MM.1S (cell line): ENCODE measurements around the gene SC5D.

Source experiments
- DNase-seq: peaks from one replicate; pipeline ENCODE4 v3.0.0-alpha.2; 2015
- H2AFZ ChIP-seq: fragments of 300-600 bp; sonication (generic); 2 replicates; pipeline ENCODE4 v1.6.0; 2016; ENCODE audit warnings: antibody characterized with exemption, low read length
- H3F3A ChIP-seq: fragments of 300-600 bp; sonication (generic); 2 replicates; pipeline ENCODE4 v1.6.1; 2016; ENCODE audit warnings: mild to moderate bottlenecking, antibody characterized with exemption, low read length, moderate library complexity, mixed read lengths; ENCODE audit not compliant: insufficient read depth
- H3K27ac ChIP-seq: fragments of 300-600 bp; sonication (generic); 2 replicates; pipeline ENCODE4 v1.5.1; 2016; ENCODE audit warnings: mild to moderate bottlenecking, low read length
- H3K27me3 ChIP-seq: fragments of 300-600 bp; sonication (generic); replicated peaks from 2 replicates; pipeline ENCODE4 v1.6.0; 2016; ENCODE audit warnings: low read length; ENCODE audit not compliant: insufficient read depth
- H3K36me3 ChIP-seq: fragments of 300-600 bp; sonication (generic); replicated peaks from 2 replicates; pipeline ENCODE4 v1.6.1; 2016; ENCODE audit warnings: mild to moderate bottlenecking, low read length, mixed read lengths; ENCODE audit not compliant: insufficient read depth
- H3K4me1 ChIP-seq: fragments of 300-600 bp; sonication (generic); 2 replicates; pipeline ENCODE4 v1.6.1; 2016; ENCODE audit warnings: low read length, mixed read lengths
- H3K4me2 ChIP-seq: fragments of 300-600 bp; sonication (generic); 2 replicates; pipeline ENCODE4 v1.6.0; 2016; ENCODE audit warnings: low read depth, low read length
- H3K4me3 ChIP-seq: fragments of 300-600 bp; sonication (generic); 2 replicates; pipeline ENCODE4 v1.5.1; 2016; ENCODE audit warnings: low read length, mixed read lengths
- H3K79me2 ChIP-seq: fragments of 300-600 bp; sonication (generic); 2 replicates; pipeline ENCODE4 v1.6.1; 2016; ENCODE audit warnings: mixed run types, low read length, mixed read lengths
- H3K9ac ChIP-seq: fragments of 300-600 bp; sonication (generic); 2 replicates; pipeline ENCODE4 v1.6.1; 2016; ENCODE audit warnings: low read length, mixed read lengths
- H3K9me2 ChIP-seq: fragments of 300-600 bp; sonication (generic); replicated peaks from 2 replicates; pipeline ENCODE4 v1.6.1; 2016; ENCODE audit warnings: mild to moderate bottlenecking, low read length, mixed read lengths; ENCODE audit not compliant: insufficient read depth
- H3K9me3 ChIP-seq: fragments of 300-600 bp; sonication (generic); replicated peaks from 2 replicates; pipeline ENCODE4 v1.6.1; 2016; ENCODE audit warnings: mild to moderate bottlenecking, low read length, mixed read lengths; ENCODE audit not compliant: insufficient read depth
- H4K20me1 ChIP-seq: fragments of 300-600 bp; sonication (generic); 2 replicates; pipeline ENCODE4 v1.6.1; 2016; ENCODE audit warnings: mild to moderate bottlenecking, low read length, moderate library complexity, mixed read lengths; ENCODE audit not compliant: insufficient read depth
- CTCF ChIP-seq: fragments of 300-600 bp; sonication (generic); IDR thresholded peaks from 2 replicates; pipeline ENCODE4 v1.5.1; 2016; ENCODE audit warnings: antibody characterized with exemption, low read length, mixed read lengths
- EZH2 ChIP-seq: fragments of 300-600 bp; sonication (generic); optimal IDR thresholded peaks from 2 replicates; pipeline ENCODE3; 2017; ENCODE audit warnings: low read depth, mild to moderate bottlenecking, antibody characterized with exemption, low read length, mixed read lengths
- EZH2phosphoT487 ChIP-seq: fragments of 300-600 bp; sonication (generic); IDR thresholded peaks from 2 replicates; pipeline ENCODE4 v1.6.1; 2018; ENCODE audit warnings: antibody characterized with exemption, low read length

SC5D gene

GRCh38 chr11:121292495-121293287 is at the start of gene SC5D:
SC5D (plus strand) TSS chr11:121292771; CDS start chr11:121303376, 10,605 bp downstream.
- no peak for TF ChIP-seq CTCF
- no peak for TF ChIP-seq EZH2
- no peak for TF ChIP-seq EZH2phosphoT487
- Histone ChIP-seq H2AFZ (peak within 1 kb of the TSS; percentile 97), H3K79me2 (peaks cover 17% of the 10 kb centered on the region; the same call in 1 of the 2 replicates)

GRCh38 chr11:121244884-121245283 is 47.7 kb upstream of the SC5D start:
- no peak overlapping the region for H3K27ac ChIP-seq
- H3K9me3 ChIP-seq: no peaks in the 10 kb centered on the region
- H3K4me3 ChIP-seq: no peak overlapping the region
- H3K9me2 ChIP-seq: no peaks in the 10 kb centered on the region
- H3K27me3 ChIP-seq: peaks cover 12% of the 10 kb centered on the region
- no peaks in the 10 kb centered on the region for H3K79me2 ChIP-seq
- no peak for TF ChIP-seq EZH2phosphoT487
- TF ChIP-seq CTCF: no peak
- TF ChIP-seq EZH2: no peak
- no peaks in the 10 kb centered on the region for H4K20me1 ChIP-seq
- H3K4me2 ChIP-seq: no peak overlapping the region
- no peaks in the 10 kb centered on the region for H3K4me1 ChIP-seq
- no peaks in the 10 kb centered on the region for H3F3A ChIP-seq
- no peaks in the 10 kb centered on the region for H3K36me3 ChIP-seq
- H2AFZ ChIP-seq: no peak overlapping the region
- DNase-seq: no peak
- no peak overlapping the region for H3K9ac ChIP-seq

More at GRCh38 chr11:121292495-121293287, at the start of gene SC5D:
- peak; percentile 97 for DNase-seq
- H3K4me2 ChIP-seq: peak within 1 kb of the TSS; percentile 72
- peak within 1 kb of the TSS; percentile 76 for H3K9ac ChIP-seq
- 0 out of 2 replicates have a peak, but pooled peaks cover 2% of the 10 kb centered on the region for H3K4me1 ChIP-seq
- no peaks in the 10 kb centered on the region for H3K9me2 ChIP-seq
- peak within 1 kb of the TSS; percentile 90 for H3K4me3 ChIP-seq
- H3K9me3 ChIP-seq: no peaks in the 10 kb centered on the region
- H3K27ac ChIP-seq: peak within 1 kb of the TSS; percentile 72
- H4K20me1 ChIP-seq: no peaks in the 10 kb centered on the region
- H3K36me3 ChIP-seq: no peaks in the 10 kb centered on the region
- H3F3A ChIP-seq: peaks cover 8% of the 10 kb centered on the region
- H3K27me3 ChIP-seq: peaks cover 3% of the 10 kb centered on the region; the same call in 1 of the 2 replicates

GRCh38 chr11:121246021-121246768 is 46.4 kb upstream of the SC5D start:
- H3K36me3 ChIP-seq: no peaks in the 10 kb centered on the region
- H3K27me3 ChIP-seq: peaks cover under 1% of the 10 kb centered on the region; the same call in 1 of the 2 replicates
- H3K4me1 ChIP-seq: no peaks in the 10 kb centered on the region
- H3K27ac ChIP-seq: no peak overlapping the region
- H2AFZ ChIP-seq: no peak overlapping the region
- no peaks in the 10 kb centered on the region for H3F3A ChIP-seq
- TF ChIP-seq CTCF: no peak
- TF ChIP-seq EZH2phosphoT487: no peak
- no peak for TF ChIP-seq EZH2
- no peak overlapping the region for H3K4me2 ChIP-seq
- H3K9me3 ChIP-seq: no peaks in the 10 kb centered on the region
- H3K4me3 ChIP-seq: no peak overlapping the region
- H3K9me2 ChIP-seq: no peaks in the 10 kb centered on the region
- no peak overlapping the region for H3K9ac ChIP-seq
- H4K20me1 ChIP-seq: no peaks in the 10 kb centered on the region
- H3K79me2 ChIP-seq: no peaks in the 10 kb centered on the region
- no peak for DNase-seq
